GM13977 (cell line): ENCODE results near the gene NUAK2.

ENCODE experiments used
- DNase-seq: peaks from one replicate; pipeline ENCODE4 v3.0.0; 2012; ENCODE audit warnings: low spot score
- CTCF ChIP-seq: IDR thresholded peaks from 2 replicates; pipeline ENCODE4 v1.5.1; 2012; ENCODE audit warnings: mild to moderate bottlenecking, control low read depth; ENCODE audit not compliant: insufficient read depth; ENCODE audit errors: extremely low read depth, missing control alignments
- in situ Hi-C: fragments of 300-500 bp; cut with MboI; formaldehyde crosslinking; loops from one replicate; pipeline ENCODE4 v1.12.0; 2022; ENCODE audit warnings: low sequenced_read_pairs, low pct_unique_long_range_greater_than_20kb, mixed read lengths, inconsistent platforms; ENCODE audit not compliant: unreplicated experiment

The NUAK2 gene

DNA sequence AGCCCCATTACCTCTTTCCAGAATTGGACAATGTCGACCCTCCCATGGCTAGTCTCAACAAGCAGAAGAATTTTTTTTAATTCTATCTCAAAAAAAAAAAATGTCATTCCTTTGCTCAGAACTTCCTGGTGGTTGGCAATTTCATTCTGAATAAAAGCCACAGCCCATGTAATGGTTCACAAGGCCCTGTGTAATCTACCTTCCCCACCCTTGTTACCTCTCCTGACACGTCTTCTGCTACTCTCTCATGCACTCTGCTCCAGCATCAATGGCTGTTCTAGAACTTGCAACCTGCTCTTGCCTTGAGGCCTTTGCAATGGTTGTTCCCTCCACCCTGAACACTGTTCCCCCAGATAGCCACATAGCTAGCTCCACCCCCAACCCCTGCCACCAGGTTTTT is 25.4 kb downstream of the NUAK2 start:
- TF ChIP-seq CTCF, result no peak
- no peak for DNase-seq
- in situ Hi-C loops, result no loop called here

GRCh38 chr1:205294934-205295333 is 26.6 kb downstream of the NUAK2 start:
- in situ Hi-C loops, result no loop called here
- TF ChIP-seq CTCF, result no peak
- no peak for DNase-seq

DNA sequence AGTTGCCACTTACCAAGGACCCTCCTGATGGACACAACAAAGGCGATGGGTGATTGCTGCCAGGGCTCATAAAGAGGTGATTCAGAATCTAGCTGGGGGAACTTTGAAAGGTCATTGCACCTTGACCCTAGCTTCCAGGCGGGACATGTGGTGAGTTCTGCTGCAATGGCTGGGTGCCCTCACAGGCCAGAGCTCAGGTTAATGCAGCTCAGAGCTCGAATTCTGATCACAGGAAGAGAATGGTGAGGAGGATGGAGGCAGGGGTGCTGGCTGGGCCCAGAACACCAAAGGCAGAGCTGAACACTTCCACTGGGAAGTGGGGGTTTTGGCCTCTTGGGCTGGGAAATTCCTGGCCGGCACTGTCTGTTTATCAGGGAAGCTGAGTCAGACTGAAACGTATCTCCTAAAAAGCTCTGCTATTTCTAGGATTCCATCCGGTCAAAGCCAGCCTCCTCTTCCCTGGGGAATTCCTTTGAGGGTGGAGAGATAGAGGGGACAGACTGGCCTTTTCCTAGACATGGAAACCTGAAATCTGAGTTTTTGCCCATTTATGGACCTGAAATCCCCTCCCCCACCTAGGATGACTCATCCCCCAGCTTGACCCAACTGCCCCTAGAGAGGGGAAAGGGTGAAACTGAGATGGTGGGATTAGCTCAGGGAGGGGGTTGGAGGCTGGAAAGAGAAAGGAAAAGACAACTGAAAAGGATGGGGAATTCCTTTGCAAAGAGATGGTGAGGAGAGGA is 27.2 kb downstream of the NUAK2 start:
- DNase-seq, result no peak
- in situ Hi-C loops, result no loop called here
- TF ChIP-seq CTCF, result no peak

GRCh38 chr1:205293350-205294074 is 28.0 kb downstream of the NUAK2 start:
- in situ Hi-C loops, result no loop called here
- no peak for TF ChIP-seq CTCF
- DNase-seq, result no peak

DNA sequence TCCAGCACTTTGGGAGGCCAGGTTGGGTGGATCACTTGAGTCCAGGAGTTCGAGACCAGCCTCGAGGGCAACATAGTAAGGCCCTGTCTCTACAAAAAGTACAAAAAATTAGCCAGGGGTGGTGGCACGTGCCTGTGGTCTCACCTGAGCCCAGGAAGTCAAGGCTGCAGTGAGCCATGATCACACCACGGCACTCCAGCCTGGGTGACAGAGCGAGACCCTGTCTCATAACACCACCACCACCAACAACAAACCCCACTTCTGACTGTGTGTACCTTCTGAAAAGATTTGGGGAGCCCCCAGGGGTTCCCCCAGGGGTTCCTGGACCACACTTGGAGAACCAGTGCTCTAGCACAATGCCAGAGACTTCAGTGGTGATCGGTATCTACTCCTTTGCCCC is 29.9 kb downstream of the NUAK2 start:
- no peak for TF ChIP-seq CTCF
- in situ Hi-C loops, result no loop called here
- no peak for DNase-seq

GRCh38 chr1:205287767-205288559 is 33.6 kb downstream of the NUAK2 start:
- in situ Hi-C loops, result no loop called here
- peak; percentile 86 for DNase-seq
- no peak for TF ChIP-seq CTCF
